ENCODE results near the gene MAGI1.

The MAGI1 gene

GRCh38 chr3:65344846-65345245 is 693.9 kb downstream of the MAGI1 start:
- no peak for TF ChIP-seq CTCF (IDR thresholded peaks at IDR 0.05; ENCODE audit: borderline replicate concordance, control extremely low read depth, extremely low read depth, insufficient read depth, missing control alignments)
- in situ Hi-C loops (cut with MboI; ENCODE audit: low sequenced_read_pairs, unreplicated experiment) = no loop called here
- DNase-seq (ENCODE audit: low spot score) = no peak

- no peak for DNase-seq (ENCODE audit: low spot score)
- no peak for TF ChIP-seq CTCF (IDR thresholded peaks at IDR 0.05; ENCODE audit: borderline replicate concordance, control extremely low read depth, extremely low read depth, insufficient read depth, missing control alignments)
- in situ Hi-C loops (cut with MboI; ENCODE audit: low sequenced_read_pairs, unreplicated experiment) = no loop called here
Observed at GRCh38 chr3:65344444-65344843, 694.3 kb downstream of the MAGI1 start.

- no peak for TF ChIP-seq CTCF (IDR thresholded peaks at IDR 0.05; ENCODE audit: borderline replicate concordance, control extremely low read depth, extremely low read depth, insufficient read depth, missing control alignments)
- DNase-seq (ENCODE audit: low spot score) = no peak
- in situ Hi-C loops (cut with MboI; ENCODE audit: low sequenced_read_pairs, unreplicated experiment) = no loop called here
Observed at GRCh38 chr3:65343736-65344135, 695.0 kb downstream of the MAGI1 start.

GRCh38 chr3:65343026-65343425 is 695.7 kb downstream of the MAGI1 start:
- TF ChIP-seq CTCF (IDR thresholded peaks at IDR 0.05; ENCODE audit: borderline replicate concordance, control extremely low read depth, extremely low read depth, insufficient read depth, missing control alignments) = no peak
- DNase-seq (ENCODE audit: low spot score) = no peak
- in situ Hi-C loops (cut with MboI; ENCODE audit: low sequenced_read_pairs, unreplicated experiment) = no loop called here

- DNase-seq (ENCODE audit: low spot score) = peak; percentile 44
- TF ChIP-seq CTCF (IDR thresholded peaks at IDR 0.05; ENCODE audit: borderline replicate concordance, control extremely low read depth, extremely low read depth, insufficient read depth, missing control alignments) = peak; percentile 69
- in situ Hi-C loops (cut with MboI; ENCODE audit: low sequenced_read_pairs, unreplicated experiment) = no loop called here
Observed at GRCh38 chr3:65342084-65342683, 696.5 kb downstream of the MAGI1 start.

GRCh38 chr3:65339192-65339740 is 699.5 kb downstream of the MAGI1 start:
- no peak for TF ChIP-seq CTCF (IDR thresholded peaks at IDR 0.05; ENCODE audit: borderline replicate concordance, control extremely low read depth, extremely low read depth, insufficient read depth, missing control alignments)
- in situ Hi-C loops (cut with MboI; ENCODE audit: low sequenced_read_pairs, unreplicated experiment) = no loop called here
- no peak for DNase-seq (ENCODE audit: low spot score)

Data from GM13976 (cell line).